Neural cell (in vitro differentiated cells): ENCODE results near the gene PTPRD.

ENCODE experiments used
- CTCF ChIP-seq: fragments of 450-650 bp; IDR thresholded peaks from 2 replicates; pipeline ENCODE4 v1.5.1; 2014; ENCODE audit warnings: antibody characterized with exemption, mild to moderate bottlenecking, moderate library complexity; ENCODE audit not compliant: poor library complexity, severe bottlenecking
- EZH2 ChIP-seq: fragments of 200-600, 300-800 bp; shearing (Covaris generic), sonication (generic); IDR thresholded peaks from 2 replicates; pipeline ENCODE4 v1.6.1; 2014; ENCODE audit warnings: antibody characterized with exemption, low read length, borderline replicate concordance, mild to moderate bottlenecking; ENCODE audit not compliant: insufficient read depth, poor library complexity, severe bottlenecking
- POLR2AphosphoS5 ChIP-seq: IDR thresholded peaks from 2 replicates; pipeline ENCODE4 v1.6.1; 2012
- RAD21 ChIP-seq: fragments of 450-650 bp; conservative IDR thresholded peaks from 2 replicates; pipeline ENCODE4 v1.6.1; 2014; ENCODE audit warnings: antibody characterized with exemption, mild to moderate bottlenecking, moderate library complexity
- SMC3 ChIP-seq: fragments of 450-650 bp; conservative IDR thresholded peaks from 2 replicates; pipeline ENCODE4 v1.6.1; 2014; ENCODE audit warnings: antibody characterized with exemption, mild to moderate bottlenecking, moderate library complexity; ENCODE audit not compliant: poor library complexity
- TF ChIP-seq, protein P1 (sequence below): IDR thresholded peaks from 2 replicates; pipeline ENCODE4 v1.6.1; 2012; ENCODE audit warnings: borderline replicate concordance

DNA sequence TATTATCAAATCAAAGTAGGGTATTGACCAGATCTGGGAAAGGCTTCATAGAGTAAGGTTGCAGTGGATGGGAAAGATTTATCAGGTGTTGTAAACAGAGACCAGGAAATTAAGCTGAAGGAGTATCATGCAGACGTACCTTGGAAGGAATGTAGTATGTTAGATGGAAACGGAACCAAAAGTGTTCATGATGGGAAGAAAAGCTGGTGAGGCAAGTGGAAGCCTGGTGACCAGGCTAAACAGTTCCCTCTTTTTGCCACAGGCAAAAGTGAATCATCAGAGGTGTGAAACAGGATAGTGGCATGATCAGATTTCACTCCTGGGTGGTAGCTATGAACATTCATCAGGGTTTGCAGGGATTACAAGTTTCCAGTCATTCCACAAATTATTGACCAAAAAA is 2033.1 kb downstream of the PTPRD start:
- no peak for TF ChIP-seq SMC3
- TF ChIP-seq, protein P1, sequence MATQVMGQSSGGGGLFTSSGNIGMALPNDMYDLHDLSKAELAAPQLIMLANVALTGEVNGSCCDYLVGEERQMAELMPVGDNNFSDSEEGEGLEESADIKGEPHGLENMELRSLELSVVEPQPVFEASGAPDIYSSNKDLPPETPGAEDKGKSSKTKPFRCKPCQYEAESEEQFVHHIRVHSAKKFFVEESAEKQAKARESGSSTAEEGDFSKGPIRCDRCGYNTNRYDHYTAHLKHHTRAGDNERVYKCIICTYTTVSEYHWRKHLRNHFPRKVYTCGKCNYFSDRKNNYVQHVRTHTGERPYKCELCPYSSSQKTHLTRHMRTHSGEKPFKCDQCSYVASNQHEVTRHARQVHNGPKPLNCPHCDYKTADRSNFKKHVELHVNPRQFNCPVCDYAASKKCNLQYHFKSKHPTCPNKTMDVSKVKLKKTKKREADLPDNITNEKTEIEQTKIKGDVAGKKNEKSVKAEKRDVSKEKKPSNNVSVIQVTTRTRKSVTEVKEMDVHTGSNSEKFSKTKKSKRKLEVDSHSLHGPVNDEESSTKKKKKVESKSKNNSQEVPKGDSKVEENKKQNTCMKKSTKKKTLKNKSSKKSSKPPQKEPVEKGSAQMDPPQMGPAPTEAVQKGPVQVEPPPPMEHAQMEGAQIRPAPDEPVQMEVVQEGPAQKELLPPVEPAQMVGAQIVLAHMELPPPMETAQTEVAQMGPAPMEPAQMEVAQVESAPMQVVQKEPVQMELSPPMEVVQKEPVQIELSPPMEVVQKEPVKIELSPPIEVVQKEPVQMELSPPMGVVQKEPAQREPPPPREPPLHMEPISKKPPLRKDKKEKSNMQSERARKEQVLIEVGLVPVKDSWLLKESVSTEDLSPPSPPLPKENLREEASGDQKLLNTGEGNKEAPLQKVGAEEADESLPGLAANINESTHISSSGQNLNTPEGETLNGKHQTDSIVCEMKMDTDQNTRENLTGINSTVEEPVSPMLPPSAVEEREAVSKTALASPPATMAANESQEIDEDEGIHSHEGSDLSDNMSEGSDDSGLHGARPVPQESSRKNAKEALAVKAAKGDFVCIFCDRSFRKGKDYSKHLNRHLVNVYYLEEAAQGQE, result no peak
- TF ChIP-seq CTCF, result no peak
- no peak for TF ChIP-seq EZH2
- no peak for TF ChIP-seq POLR2AphosphoS5
- TF ChIP-seq RAD21, result no peak
